ENCODE results near the gene HS1BP3.

DNA sequence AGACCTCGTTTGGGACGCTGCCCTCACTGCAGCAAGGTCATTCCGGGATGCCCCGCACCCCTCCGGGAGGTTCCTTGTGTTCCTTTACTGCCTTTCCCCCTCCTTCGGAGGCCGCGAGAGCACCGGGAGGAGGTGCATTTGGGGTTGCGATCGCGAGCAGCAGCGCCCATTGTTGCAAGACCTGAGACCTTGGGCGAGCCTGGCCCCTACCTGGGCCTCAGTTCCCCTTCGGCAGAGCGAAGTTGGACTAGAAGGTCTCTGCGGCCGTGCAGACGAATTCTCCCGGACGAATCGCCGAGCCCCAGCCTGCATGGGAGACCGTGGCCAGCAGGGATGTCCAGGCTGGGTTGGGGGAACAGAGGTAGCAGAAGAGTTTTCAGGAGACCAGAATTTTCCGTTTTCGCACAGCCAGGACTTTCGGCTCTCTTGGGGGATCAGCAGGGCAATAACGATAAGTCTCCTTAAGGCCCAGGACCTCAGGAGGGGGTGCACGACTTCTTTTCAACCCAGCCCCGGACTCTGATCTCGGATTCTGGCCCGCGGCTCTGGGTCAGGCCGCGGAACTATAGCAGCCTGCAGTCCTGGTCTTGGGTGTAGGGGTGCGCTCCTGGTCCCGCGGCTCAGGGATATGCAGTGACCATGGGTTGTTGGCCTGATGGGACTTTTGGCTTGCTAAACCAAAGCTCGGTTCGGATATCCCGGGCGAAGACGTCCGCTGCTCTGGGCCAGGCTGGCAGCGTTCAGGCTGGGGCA lies 18.8 kb upstream of the HS1BP3 start:
- TF ChIP-seq, protein P1, sequence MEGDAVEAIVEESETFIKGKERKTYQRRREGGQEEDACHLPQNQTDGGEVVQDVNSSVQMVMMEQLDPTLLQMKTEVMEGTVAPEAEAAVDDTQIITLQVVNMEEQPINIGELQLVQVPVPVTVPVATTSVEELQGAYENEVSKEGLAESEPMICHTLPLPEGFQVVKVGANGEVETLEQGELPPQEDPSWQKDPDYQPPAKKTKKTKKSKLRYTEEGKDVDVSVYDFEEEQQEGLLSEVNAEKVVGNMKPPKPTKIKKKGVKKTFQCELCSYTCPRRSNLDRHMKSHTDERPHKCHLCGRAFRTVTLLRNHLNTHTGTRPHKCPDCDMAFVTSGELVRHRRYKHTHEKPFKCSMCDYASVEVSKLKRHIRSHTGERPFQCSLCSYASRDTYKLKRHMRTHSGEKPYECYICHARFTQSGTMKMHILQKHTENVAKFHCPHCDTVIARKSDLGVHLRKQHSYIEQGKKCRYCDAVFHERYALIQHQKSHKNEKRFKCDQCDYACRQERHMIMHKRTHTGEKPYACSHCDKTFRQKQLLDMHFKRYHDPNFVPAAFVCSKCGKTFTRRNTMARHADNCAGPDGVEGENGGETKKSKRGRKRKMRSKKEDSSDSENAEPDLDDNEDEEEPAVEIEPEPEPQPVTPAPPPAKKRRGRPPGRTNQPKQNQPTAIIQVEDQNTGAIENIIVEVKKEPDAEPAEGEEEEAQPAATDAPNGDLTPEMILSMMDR (IDR thresholded peaks at IDR 0.05) = no peak
- TF ChIP-seq POLR2A (IDR thresholded peaks at IDR 0.05) (no peak), EP300 (IDR thresholded peaks at IDR 0.05) (no peak), POLR2AphosphoS5 (IDR thresholded peaks at IDR 0.05) (no peak)
